ENCODE data around the gene TYMS. TPM values are rescaled to one million over a fixed set of nuclear protein-coding genes. Genes with fewer than 3 reads are reported as not detected.

The TYMS gene
- total RNA-seq, 1 experiment from 2014 or later = 202 TPM

- CTCF ChIA-PET = interaction anchor here (1.1 kb wide), 1 partner anchor 28 kb away, joined by 3 read pairs; no protein-coding TSS in a partner anchor
- in situ Hi-C loops (cut with HindIII; ENCODE audit: low pct_unique_long_range_greater_than_20kb, low sequenced_read_pairs) (no loop called here), intact Hi-C loops (cut with micrococcal nuclease; ENCODE audit: unreplicated experiment) (no loop called here)
- Histone ChIP-seq H3K4me3 (ENCODE audit: low read depth in 2 of 2, low read length in 2 of 2) (no peak overlapping the region), H3K27ac (ENCODE audit: low read length) (peak overlapping the region; percentile 52), H3K9me3 (ENCODE audit: control insufficient read depth, insufficient read depth, low read depth, low read length) (no peaks in the 10 kb centered on the region), H3K36me3 (ENCODE audit: control insufficient read depth, insufficient read depth, low read length) (no peaks in the 10 kb centered on the region; the same call in 1 of the 2 replicates), H3K4me1 (ENCODE audit: control insufficient read depth, insufficient read depth, low read length) (peaks cover 35% of the 10 kb centered on the region), H3K27me3 (ENCODE audit: control insufficient read depth, insufficient read depth, low read length) (no peaks in the 10 kb centered on the region)
- no peak for DNase-seq (ENCODE audit: low read depth, low spot score)
- no peak for TF ChIP-seq POLR2AphosphoS5 (IDR thresholded peaks at IDR 0.05; ENCODE audit: low read depth, low read length)
- TF ChIP-seq, protein P1, sequence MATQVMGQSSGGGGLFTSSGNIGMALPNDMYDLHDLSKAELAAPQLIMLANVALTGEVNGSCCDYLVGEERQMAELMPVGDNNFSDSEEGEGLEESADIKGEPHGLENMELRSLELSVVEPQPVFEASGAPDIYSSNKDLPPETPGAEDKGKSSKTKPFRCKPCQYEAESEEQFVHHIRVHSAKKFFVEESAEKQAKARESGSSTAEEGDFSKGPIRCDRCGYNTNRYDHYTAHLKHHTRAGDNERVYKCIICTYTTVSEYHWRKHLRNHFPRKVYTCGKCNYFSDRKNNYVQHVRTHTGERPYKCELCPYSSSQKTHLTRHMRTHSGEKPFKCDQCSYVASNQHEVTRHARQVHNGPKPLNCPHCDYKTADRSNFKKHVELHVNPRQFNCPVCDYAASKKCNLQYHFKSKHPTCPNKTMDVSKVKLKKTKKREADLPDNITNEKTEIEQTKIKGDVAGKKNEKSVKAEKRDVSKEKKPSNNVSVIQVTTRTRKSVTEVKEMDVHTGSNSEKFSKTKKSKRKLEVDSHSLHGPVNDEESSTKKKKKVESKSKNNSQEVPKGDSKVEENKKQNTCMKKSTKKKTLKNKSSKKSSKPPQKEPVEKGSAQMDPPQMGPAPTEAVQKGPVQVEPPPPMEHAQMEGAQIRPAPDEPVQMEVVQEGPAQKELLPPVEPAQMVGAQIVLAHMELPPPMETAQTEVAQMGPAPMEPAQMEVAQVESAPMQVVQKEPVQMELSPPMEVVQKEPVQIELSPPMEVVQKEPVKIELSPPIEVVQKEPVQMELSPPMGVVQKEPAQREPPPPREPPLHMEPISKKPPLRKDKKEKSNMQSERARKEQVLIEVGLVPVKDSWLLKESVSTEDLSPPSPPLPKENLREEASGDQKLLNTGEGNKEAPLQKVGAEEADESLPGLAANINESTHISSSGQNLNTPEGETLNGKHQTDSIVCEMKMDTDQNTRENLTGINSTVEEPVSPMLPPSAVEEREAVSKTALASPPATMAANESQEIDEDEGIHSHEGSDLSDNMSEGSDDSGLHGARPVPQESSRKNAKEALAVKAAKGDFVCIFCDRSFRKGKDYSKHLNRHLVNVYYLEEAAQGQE (IDR thresholded peaks at IDR 0.05; ENCODE audit: insufficient read depth in 1 of 2, low read depth in 2 of 2, low read length in 1 of 2) = no peak
- no peak for TF ChIP-seq SIN3A (IDR thresholded peaks at IDR 0.05; ENCODE audit: borderline replicate concordance, insufficient read depth, low read depth, low read length)
- no peak for TF ChIP-seq TCF7L2 (IDR thresholded peaks at IDR 0.05; ENCODE audit: low read depth, low read length)
- no peak for TF ChIP-seq CTCF (IDR thresholded peaks at IDR 0.05)
- no peak for ATAC-seq
- POLR2A ChIA-PET = no interaction called here
- no TSS peak for BruUV-seq (replicated peaks)
These were observed 5.3 kb upstream of the TYMS start for GRCh38 chr18:652131-652530.

GRCh38 chr18:653512-653911 is 3.9 kb upstream of the TYMS start:
- Histone ChIP-seq H3K4me3 (ENCODE audit: low read depth in 2 of 2, low read length in 2 of 2) (no peak overlapping the region), H3K4me1 (ENCODE audit: control insufficient read depth, insufficient read depth, low read length) (peaks cover 35% of the 10 kb centered on the region), H3K9me3 (ENCODE audit: control insufficient read depth, insufficient read depth, low read depth, low read length) (no peaks in the 10 kb centered on the region), H3K27me3 (ENCODE audit: control insufficient read depth, insufficient read depth, low read length) (no peaks in the 10 kb centered on the region), H3K36me3 (ENCODE audit: control insufficient read depth, insufficient read depth, low read length) (no peaks in the 10 kb centered on the region; the same call in none of the 2 replicates), H3K27ac (ENCODE audit: low read length) (no peak overlapping the region; the same call in 1 of the 2 replicates)
- intact Hi-C loops (cut with micrococcal nuclease; ENCODE audit: unreplicated experiment) = no loop called here
- DNase-seq (ENCODE audit: low read depth, low spot score) (no peak), ATAC-seq (no peak)
- TSS peak; percentile 22 for BruUV-seq (replicated peaks)
- POLR2A ChIA-PET = no interaction called here
- no peak for TF ChIP-seq CTCF (IDR thresholded peaks at IDR 0.05)
- no peak for TF ChIP-seq SIN3A (IDR thresholded peaks at IDR 0.05; ENCODE audit: borderline replicate concordance, insufficient read depth, low read depth, low read length)
- no peak for TF ChIP-seq POLR2AphosphoS5 (IDR thresholded peaks at IDR 0.05; ENCODE audit: low read depth, low read length)
- no peak for TF ChIP-seq TCF7L2 (IDR thresholded peaks at IDR 0.05; ENCODE audit: low read depth, low read length)
- TF ChIP-seq, protein P1 (IDR thresholded peaks at IDR 0.05; ENCODE audit: insufficient read depth in 1 of 2, low read depth in 2 of 2, low read length in 1 of 2) = no peak
- in situ Hi-C loops (cut with HindIII; ENCODE audit: low pct_unique_long_range_greater_than_20kb, low sequenced_read_pairs) = no loop called here
- CTCF ChIA-PET = no interaction called here

Measured in Panc1 (cell line).